Activated CD4-positive, alpha-beta T cell treated with anti-CD3 and anti-CD28 coated beads for 24 hours (primary cell): ENCODE data around the gene GALNS.
"Not testable (repeated sequence)": the region's sequence is repeated elsewhere in the genome, so short reads cannot be mapped to it uniquely, and the experiment has no call there.

Experiments
- DNase-seq, 2 donors: peaks; one replicate each; pipeline ENCODE4 v3.0.0-alpha.2; 2020; ENCODE audit warnings: low read depth in 2 of 2

GALNS gene

GRCh38 chr16:88784074-88784855, 72.5 kb downstream of the GALNS start:
- no peak for DNase-seq

DNA sequence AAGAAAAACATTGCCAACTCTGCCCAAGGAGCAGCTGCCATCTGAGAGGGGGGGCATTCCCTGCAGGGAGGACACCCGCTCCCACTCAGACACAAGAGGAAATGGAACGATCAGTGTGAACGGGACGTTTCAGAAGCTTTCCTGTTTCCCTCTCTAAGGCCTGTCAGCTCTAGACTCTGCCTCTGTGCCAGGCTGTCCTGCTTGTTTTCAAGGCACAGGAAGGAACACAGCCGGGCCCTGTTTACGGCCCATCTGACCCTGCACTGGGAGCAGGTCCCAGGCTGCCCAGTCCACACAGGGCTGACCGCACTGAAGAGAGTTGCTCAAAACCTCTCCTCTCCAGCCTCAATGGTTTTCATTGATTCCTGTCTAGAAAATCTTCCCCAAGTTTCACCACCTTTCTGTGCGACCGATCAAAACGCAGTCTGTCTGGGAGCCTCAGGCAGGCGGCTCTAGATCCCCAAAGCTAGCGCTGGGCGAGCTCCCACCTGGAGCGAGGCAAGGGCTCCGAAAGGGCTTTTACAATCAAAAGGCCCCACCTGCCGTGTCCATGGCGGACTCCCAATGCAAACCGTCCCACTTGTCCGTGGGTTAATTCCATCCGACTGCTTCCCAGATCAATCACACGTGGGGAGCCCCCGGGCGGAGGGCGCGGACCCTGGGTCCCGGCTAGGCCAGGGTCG, 73.2 kb downstream of the GALNS start:
- DNase-seq, result no peak

DNA sequence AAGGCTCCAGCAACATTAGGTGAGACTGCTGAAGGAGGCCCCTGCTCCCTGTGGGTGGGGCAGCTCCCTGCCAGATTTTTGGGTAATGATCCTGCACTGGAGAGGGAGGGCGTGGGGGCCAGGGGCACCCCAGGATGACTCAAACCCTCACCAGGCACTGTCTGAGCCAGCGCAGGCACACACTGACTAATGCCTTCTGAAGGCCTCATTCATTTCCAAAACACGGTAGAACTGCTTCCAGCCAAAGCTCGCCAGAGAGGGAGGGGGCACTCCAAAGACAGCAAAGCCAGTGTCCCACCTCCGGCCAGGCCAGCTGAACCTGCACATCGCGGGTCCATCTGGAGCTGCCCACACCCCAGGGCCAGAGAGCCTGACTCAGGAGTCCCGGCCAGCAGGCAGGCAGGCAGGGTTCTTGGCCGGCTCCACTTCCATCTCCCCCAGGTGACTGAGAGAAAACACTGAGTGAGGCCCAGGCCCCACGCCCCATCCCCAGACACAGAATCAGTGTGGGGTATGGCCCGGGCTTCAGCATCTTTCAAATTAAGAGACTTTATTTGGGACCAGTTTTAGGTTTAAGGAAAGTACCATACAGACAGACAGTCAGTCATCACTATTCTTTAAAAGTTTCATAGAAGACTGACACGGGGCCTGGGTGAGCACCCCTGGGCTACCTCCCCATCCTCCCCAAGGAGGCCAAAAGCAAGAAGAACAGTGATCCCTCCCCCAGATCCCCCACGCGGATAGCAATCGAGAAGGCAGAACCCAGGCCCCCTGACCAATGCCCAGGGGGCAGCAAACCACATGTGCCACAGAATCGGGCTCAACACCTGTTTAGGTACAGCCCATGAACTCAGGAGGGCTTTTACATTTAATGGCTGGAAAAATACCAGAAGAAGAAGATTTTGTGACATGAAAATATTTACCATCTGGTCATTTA, 74.0 kb downstream of the GALNS start:
- peak; percentile 74 to 76 for DNase-seq

DNA sequence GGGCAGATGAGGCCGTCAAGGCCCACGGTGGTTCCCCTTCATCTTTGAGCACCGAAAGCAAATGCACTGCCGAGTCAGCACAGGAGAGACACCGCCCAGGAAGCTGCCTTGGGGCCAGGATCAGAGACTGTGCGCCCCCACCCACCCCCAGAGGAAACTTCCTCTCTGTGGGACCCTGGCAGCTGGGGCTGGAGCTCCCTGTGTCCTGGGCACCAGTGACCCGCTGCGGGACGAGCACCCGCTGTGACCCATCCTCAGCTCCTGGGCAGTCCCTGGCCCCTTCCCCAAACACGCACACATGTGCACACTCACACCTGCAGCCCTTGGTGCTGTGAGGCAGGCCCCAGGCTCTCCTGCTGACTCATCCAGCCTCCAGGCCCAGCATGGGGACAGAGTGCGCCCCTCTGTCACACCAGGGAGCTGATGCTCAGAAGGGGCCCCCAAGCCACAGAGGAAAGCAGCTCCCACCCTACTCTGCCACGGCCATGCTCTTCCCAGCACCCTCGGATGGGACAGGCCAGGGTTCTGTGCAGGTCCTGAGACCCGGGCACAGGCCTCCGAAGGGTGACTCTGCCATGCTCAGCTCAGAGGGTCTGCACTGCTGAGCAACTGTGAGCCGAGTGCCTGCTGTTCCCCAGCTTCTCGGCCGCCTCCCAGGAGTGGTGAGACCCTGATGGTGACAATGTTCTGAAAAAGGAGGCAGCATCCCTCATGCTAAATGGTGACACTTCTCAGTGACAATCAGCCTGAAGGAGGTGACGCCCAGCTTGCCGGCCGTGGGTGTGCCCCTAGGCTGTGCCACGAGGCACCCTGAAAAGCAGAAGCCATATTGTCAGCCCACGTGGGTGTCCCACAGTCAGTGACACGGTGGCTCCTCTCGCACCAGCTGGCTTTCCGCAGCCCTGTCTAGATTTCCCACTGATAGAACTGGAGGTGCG, 75.3 kb downstream of the GALNS start:
- DNase-seq, result peak in 1 of 2 donors; percentile 63

DNA sequence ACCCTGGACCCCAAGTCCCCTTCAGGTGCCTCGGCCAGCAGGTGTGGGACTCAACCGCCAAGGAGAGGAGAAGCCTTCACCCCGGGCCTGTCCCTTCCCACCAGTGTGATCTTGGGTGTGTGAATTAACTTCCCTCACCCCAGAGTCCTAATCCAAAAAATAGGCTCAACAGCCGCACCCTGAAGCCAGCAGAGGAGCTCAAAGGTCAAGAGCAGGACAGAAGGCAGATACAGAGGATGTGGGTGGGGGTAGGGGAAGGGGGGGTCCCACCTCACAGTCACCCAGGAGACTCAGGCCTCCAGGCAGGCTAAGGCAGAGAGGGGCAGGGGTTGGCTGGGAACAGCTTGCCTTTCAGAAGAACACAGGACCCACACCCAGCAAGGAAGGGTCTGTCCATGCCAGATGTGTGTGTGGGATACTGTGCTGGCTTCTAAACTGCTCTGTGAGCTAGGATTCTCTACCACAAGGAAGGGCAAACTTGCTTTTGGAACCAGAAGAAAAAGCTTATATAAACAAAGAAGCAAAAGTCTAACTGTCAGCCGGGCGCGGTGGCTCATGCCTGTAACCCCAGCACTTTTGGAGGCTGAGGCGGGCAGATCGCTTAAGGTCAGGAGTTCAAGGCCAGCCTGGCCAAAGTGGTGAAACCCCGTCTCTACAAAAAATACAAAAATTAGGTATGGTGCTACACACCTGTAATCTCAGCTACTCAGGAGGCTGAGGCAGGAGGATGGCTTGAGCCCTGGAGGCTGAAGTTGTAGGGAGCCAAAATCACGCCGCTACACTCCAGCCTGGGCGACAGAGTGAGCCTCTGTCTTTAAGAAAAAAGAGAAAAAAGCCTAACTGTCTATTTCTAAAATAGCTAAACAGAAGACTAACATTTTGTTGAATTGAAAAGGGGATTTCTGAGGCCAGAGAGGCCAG, 76.3 kb downstream of the GALNS start:
- DNase-seq, result no peak

DNA sequence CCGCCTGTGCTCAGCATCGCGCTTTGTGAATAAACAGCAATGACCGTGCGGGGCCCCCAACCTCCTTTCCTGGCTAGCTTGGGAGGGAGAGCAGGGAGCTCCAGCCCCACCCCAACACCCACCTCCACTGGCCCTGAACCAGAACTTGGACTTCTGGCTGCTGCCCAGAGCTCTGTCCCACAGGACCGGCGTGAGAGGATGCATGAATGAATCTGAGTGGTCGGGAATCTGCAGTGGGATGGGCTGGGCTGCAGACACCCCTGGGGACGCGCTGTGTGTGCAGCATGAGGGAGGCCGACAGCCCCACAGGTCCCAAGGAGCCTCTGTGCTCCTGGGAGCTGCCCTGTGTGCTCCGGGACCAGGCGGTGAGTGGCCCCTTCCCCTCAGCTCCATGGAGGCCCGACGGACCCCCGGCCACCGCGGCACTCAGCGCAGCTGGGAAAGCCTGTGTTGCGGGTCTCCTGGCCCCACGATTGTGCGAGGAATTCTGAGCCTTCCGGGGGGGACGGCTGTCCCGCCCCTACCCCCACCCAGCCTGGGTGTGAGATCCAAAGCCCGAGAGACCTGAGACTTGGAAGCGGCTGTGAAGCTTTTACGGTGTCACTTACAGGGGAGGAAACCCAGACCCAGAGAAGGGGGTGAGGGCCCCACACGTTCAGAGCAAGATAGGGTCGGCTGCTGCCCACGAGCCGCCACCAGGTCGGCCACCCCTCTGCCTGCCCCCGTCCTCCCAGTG, 77.2 kb downstream of the GALNS start:
- no peak for DNase-seq

DNA sequence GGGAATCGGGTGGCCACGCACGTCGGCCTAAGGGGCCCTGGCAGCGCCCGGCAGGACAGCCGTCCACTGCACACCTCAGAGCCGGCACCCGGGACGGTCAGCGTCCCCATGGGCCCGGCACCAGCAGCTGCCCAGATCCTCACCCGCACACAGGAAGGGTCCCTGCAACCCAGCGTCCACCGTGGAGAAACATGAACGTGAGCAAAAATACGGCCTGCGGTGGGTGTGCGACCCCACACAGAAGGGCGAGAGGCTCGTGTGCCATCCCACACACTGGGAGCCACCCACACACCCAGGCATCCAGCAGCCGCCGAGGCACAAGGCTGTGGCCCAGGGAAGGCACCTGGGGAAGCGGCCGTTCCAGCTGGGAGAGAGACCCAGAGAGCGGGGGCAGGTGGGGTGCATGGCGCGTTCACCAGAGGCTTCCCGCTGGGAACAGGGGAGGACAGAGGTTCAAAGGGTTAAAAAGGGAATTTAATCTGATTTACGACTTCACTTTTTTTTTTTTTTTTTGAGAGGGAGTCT, 78.1 kb downstream of the GALNS start:
- no peak for DNase-seq

GRCh38 chr16:88778271-88778525, 78.5 kb downstream of the GALNS start:
- no peak for DNase-seq

- DNase-seq, result no peak
Observed at GRCh38 chr16:88777471-88778270, 79.1 kb downstream of the GALNS start.

DNA sequence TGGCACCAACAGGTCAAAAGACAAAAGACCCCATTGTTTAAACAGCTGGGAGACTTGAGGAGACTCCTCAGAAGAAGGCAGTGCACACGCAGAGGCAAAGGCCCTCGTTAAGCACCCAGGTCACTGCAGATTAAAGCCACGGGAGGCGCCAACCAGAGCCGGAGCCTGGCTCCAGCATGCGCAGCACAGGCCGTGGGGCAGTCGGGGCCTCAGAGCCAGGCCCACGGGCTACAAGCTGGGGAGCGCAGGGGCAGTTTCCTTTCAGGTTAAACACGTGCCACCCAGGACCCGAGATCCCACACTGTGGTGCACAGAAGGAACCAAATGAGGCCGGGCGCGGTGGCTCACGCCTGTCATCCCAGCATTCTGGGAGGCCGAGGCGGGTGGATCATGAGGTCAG, 80.9 kb downstream of the GALNS start:
- DNase-seq, result no peak

DNA sequence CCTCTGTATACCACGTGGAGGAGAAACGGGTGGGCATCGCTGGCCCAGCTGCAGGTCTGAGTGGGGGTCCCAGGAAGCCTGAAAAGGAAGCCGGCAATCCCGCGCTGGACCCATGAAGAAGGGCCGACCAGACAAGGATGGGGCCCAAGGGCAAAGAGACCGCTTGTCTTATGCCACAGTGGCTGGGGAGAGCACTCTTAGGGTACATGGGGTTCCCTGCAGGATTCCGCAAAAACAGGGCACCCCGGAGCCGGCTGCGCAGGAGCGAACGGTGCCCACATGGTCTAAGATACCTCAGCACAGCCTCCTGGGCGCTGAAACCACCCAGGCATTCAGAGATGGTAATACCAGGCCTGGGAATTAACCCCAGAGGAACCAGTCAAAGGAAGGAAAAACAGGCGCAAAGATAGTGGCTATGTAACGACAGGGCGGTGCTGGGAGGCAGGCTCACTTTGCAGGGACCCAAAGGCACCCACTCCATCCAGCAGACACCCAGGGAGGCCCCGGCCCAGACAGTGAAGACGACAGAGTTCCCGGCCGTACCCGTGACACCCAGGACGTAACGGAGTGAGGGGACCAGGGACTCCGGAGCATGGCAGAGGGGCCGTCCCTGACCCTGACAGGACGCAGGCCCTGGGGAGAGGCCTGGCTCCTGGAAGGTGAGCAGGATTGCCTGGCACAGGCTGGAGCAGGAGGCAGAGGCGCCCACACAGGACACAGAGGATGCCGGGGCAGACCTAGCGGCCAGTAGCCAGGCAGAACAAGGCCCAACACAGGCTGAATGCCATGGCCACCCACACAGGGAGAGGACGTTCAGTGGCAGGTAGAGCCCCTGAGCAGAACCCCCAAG, 82.0 kb downstream of the GALNS start:
- DNase-seq, result no peak

DNA sequence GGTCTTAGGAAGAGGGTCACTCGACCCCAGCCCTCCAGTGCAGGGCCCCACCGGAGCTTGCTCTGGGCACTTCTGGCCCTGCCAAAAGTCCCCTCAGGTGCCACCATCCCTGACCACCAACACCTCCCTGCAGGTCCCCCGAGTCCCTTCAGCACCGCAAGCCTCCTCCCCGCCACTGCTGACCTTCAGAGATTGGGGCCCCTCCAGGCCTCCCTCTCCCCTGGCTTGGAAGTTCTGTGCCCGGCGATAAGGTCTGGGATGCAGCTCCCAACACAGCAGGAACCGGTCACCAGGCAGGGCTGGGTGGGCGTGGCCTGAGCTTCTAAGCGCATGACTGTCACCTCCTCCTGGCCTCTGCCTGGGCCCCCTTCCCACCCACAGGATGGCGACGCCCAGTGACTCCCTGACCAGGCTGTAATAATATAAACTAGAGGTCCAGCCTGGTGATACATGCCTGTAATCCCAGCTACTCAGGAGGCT, 82.9 kb downstream of the GALNS start:
- DNase-seq, result no peak

GRCh38 chr16:88772871-88773811, 83.6 kb downstream of the GALNS start:
- DNase-seq, result no peak

DNA sequence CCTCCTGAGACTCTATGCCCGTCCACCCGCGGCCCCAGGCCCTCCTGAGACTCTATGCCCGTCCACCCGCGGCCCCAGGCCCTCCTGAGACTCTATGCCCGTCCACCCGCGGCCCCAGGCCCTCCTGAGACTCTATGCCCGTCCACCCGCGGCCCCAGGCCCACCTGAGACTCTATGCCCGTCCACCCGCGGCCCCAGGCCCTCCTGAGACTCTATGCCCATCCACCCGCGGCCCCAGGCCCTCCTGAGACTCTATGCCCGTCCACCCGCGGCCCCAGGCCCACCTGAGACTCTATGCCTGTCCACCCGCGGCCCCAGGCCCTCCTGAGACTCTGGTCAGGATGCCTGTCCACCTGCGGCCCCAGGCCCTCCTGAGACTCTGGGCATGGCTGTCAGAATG, 85.0 kb downstream of the GALNS start:
- not testable (repeated sequence) for DNase-seq

DNA sequence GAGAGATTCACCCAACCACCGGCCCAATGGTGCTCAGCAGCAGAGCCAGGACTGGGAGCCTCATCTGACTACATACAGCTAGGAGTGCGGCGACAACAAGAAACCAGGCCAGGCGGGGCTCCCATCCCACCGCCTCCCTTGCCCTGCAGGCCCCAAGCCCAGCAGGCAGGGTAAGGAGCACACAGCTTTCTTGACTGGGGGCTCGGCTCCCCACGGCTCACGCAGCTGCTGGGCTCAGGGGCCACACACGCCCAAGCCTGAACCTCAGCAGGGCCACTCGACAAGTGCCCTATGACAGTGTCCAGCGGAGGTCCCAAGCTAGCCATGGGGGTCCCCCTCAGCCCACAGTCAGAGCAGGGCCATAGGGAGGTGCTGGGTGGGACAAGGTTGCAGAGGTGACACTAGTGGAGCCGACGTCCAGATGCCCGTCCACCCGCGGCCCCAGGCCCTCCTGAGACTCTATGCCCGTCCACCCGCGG, 85.4 kb downstream of the GALNS start:
- no peak for DNase-seq
